Brain microvascular endothelial cell (primary cell): ENCODE results near the gene PEX13.

Experiments used
- DNase-seq: peaks from one replicate; pipeline ENCODE4 v3.0.0-alpha.2; 2020
- H3K27ac ChIP-seq: fragments of 250-450 bp; sonication (Bioruptor Pico); 2 replicates; pipeline ENCODE4 v1.5.1; 2020; ENCODE audit warnings: mild to moderate bottlenecking, moderate library complexity
- H3K27me3 ChIP-seq: fragments of 250-450 bp; sonication (Bioruptor Pico); replicated peaks from 2 replicates; pipeline ENCODE4 v1.5.1; 2020; ENCODE audit warnings: mild to moderate bottlenecking
- H3K36me3 ChIP-seq: fragments of 250-450 bp; sonication (Bioruptor Pico); replicated peaks from 2 replicates; pipeline ENCODE4 v1.5.1; 2020; ENCODE audit warnings: mild to moderate bottlenecking
- H3K4me3 ChIP-seq: 2 replicates; pipeline ENCODE4 v1.5.1; 2011; ENCODE audit warnings: low read depth, mild to moderate bottlenecking, control low read depth, low read length, moderate library complexity
- CTCF ChIP-seq: IDR thresholded peaks from 2 replicates; pipeline ENCODE4 v1.5.1; 2011; ENCODE audit warnings: low read depth, mild to moderate bottlenecking, moderate library complexity, low read length, control low read depth, inconsistent platforms; ENCODE audit errors: missing control alignments
- in situ Hi-C: cut with HindIII; loops from 2 replicates; pipeline ENCODE4 v1.10.0; 2017; ENCODE audit warnings: low sequenced_read_pairs, low pct_ligation_motif_present

PEX13 gene

GRCh38 chr2:61090386-61090921 lies 72.9 kb downstream of the PEX13 start:
- H3K27ac ChIP-seq, result no peak overlapping the region
- peaks cover 3% of the 10 kb centered on the region for H3K36me3 ChIP-seq
- in situ Hi-C loops, result no loop called here
- H3K27me3 ChIP-seq, result no peaks in the 10 kb centered on the region
- TF ChIP-seq CTCF, result no peak
- no peak overlapping the region for H3K4me3 ChIP-seq
- DNase-seq, result peak; percentile 40

- no peak for DNase-seq
- Histone ChIP-seq H3K27me3 (no peaks in the 10 kb centered on the region), H3K27ac (no peak overlapping the region), H3K36me3 (peaks cover 3% of the 10 kb centered on the region), H3K4me3 (no peak overlapping the region)
- in situ Hi-C loops, result no loop called here
- TF ChIP-seq CTCF, result no peak
Measured at GRCh38 chr2:61091485-61091884, 74.0 kb downstream of the PEX13 start.

GRCh38 chr2:61096438-61096837 lies 78.9 kb downstream of the PEX13 start:
- no peak overlapping the region for H3K4me3 ChIP-seq
- H3K36me3 ChIP-seq, result no peaks in the 10 kb centered on the region
- H3K27ac ChIP-seq, result no peak overlapping the region
- no peak for DNase-seq
- in situ Hi-C loops, result no loop called here
- TF ChIP-seq CTCF, result no peak
- H3K27me3 ChIP-seq, result no peaks in the 10 kb centered on the region

DNA sequence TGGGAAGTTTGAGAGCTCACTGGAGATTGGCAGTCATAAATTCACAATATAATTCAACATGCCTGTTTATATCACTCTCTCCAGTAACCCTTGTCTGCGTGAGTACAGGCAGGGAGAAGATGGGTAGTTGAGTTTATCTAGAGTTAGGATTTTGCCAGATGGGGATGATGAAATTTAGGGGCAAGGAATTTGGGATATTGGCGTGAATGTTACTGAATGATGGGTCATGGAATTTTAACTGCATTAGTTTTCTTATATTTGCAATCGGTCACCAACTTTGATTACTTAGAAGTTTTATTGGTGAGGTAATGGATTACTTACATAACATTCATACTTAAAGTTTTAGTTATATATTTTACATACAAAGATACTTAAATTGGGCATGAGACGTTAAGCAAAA lies 83.3 kb downstream of the PEX13 start:
- in situ Hi-C loops, result no loop called here
- no peak for TF ChIP-seq CTCF
- no peaks in the 10 kb centered on the region for H3K27me3 ChIP-seq
- no peak overlapping the region for H3K27ac ChIP-seq
- peaks cover under 1% of the 10 kb centered on the region for H3K36me3 ChIP-seq
- H3K4me3 ChIP-seq, result no peak overlapping the region
- no peak for DNase-seq
